22Rv1 (cell line): Measurements from ENCODE around the gene HRAS.

Experiments
- H3K27ac ChIP-seq: fragments of 450-650 bp; 2 replicates; pipeline ENCODE4 v1.5.1; 2017
- ZFX ChIP-seq: fragments of 450-650 bp; IDR thresholded peaks from 2 replicates; pipeline ENCODE4 v1.6.1; 2017; ENCODE audit warnings: antibody characterized with exemption, borderline replicate concordance
- TF ChIP-seq, protein P1 (sequence below): fragments of 450-650 bp; IDR thresholded peaks from 2 replicates; pipeline ENCODE4 v1.5.1; 2017; ENCODE audit warnings: mild to moderate bottlenecking

The HRAS gene

GRCh38 chr11:528815-529727 is 6.3 kb downstream of the HRAS start:
- no peak for TF ChIP-seq ZFX
- TF ChIP-seq, protein P1, sequence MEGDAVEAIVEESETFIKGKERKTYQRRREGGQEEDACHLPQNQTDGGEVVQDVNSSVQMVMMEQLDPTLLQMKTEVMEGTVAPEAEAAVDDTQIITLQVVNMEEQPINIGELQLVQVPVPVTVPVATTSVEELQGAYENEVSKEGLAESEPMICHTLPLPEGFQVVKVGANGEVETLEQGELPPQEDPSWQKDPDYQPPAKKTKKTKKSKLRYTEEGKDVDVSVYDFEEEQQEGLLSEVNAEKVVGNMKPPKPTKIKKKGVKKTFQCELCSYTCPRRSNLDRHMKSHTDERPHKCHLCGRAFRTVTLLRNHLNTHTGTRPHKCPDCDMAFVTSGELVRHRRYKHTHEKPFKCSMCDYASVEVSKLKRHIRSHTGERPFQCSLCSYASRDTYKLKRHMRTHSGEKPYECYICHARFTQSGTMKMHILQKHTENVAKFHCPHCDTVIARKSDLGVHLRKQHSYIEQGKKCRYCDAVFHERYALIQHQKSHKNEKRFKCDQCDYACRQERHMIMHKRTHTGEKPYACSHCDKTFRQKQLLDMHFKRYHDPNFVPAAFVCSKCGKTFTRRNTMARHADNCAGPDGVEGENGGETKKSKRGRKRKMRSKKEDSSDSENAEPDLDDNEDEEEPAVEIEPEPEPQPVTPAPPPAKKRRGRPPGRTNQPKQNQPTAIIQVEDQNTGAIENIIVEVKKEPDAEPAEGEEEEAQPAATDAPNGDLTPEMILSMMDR = no peak
- no peak overlapping the region for H3K27ac ChIP-seq

DNA sequence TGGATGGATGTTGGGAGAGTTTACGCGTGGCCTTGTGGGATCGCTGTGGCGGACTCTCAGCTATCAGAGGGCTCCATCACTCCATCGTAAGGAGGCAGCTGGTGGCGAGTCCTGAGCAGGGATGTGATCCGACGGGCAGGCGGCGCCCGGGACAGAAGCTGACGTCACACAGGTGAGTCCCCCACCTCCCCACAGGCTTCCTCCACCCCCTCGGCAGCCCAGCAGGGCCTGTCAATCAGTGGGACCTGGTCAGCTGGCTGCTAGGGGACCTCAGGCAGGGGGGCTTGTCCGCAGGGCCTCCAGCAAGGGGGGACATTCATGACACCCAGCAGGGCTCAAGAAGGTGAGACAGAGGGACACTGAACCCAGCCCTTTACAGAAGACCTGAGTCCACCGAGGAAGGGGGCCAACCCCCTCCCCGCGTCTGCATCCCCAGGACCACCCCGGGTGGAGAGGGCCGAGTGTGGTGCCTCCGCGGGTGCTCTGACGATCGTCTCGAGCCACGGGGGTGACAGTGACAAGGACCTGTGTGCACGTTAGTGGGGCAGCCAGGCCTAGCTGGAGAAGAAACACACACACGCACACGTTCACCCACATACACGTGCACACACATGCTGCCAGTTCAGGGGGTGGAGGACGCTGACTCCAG is 7.1 kb downstream of the HRAS start:
- no peak overlapping the region for H3K27ac ChIP-seq
- no peak for TF ChIP-seq ZFX
- TF ChIP-seq, protein P1 = no peak

- H3K27ac ChIP-seq = peak overlapping the region; percentile 7; the same call in 1 of the 2 replicates
- TF ChIP-seq, protein P1 = no peak
- TF ChIP-seq ZFX = no peak
Observed at GRCh38 chr11:526192-526591, 9.2 kb downstream of the HRAS start.

DNA sequence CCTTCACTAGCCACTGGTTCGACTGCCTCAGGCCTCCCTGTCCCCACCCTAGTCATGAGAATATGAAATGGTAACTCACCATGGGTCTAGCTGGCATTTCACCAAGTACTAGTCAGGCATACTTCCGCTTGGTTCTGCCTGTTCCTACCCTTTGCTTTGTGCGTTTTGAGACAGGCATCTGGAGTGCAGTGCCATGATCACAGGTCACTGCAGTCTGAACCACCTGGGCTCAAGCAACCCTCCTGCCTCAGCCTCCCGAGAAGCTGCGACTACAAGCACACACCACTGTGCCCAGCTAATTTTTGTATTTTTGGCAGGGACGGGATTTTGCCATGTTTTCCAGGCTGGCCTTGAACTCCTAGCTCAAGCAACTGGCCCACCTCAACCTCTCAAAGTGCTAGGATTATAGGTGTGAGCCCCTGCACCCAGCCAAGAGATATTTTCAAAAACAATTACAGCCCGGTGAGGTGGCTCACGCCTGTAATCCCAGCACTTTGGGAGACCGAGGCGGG is 14.1 kb downstream of the HRAS start:
- no peak for TF ChIP-seq ZFX
- TF ChIP-seq, protein P1 = no peak
- no peak overlapping the region for H3K27ac ChIP-seq

DNA sequence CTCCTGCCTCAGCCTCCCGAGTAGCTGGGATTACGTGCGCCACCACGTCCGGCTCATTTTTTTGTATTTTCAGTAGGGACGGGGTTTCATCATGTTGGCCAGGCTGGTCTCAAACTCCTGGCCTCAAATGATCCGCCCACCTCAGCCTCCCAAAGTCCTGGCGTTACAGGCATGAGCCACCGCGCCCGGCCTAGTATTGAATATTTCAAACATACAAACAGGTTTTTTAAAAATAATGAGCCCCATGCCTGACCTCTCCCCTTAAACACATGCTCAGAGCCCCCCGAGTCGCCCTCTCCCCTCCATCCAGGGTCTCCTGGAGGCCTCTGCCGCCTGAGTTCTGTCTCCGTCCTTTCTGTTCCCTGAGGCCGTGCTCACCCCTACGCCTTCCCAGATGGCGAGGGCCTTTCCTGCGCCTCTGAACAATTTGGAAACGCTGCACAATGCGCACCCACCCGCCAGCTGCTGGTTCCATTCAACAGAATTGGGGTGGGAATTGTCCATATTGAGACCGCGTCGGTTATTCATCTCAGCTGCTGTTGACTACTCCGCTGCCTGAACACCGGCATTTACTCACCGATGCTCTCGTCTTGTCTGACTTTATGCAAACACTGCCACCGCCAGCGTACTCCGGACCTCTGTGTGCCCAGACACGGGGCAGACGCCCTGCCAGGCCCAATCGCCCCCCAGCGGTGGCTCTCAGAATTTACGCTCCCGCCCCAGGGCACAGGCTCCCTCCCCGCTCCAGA is 14.8 kb downstream of the HRAS start:
- no peak for TF ChIP-seq ZFX
- TF ChIP-seq, protein P1 = no peak
- no peak overlapping the region for H3K27ac ChIP-seq

GRCh38 chr11:518463-519202 is 16.7 kb downstream of the HRAS start:
- H3K27ac ChIP-seq = peak overlapping the region; percentile 89
- no peak for TF ChIP-seq ZFX
- TF ChIP-seq, protein P1 = peak; percentile 100

GRCh38 chr11:516918-517685 is 18.3 kb downstream of the HRAS start:
- H3K27ac ChIP-seq = peak overlapping the region; percentile 89; the same call in 1 of the 2 replicates
